Erythroblast (primary cell): ENCODE measurements around the gene CYP2F1.

Source experiments
- GATA1 ChIP-seq: IDR thresholded peaks from 2 replicates; pipeline ENCODE4 v1.6.1; 2011; ENCODE audit warnings: low read depth, mild to moderate bottlenecking, control low read depth, low read length, moderate library complexity
- POLR2A ChIP-seq: IDR thresholded peaks from 2 replicates; pipeline ENCODE4 v1.6.1; 2011; ENCODE audit warnings: mild to moderate bottlenecking, low read length

DNA sequence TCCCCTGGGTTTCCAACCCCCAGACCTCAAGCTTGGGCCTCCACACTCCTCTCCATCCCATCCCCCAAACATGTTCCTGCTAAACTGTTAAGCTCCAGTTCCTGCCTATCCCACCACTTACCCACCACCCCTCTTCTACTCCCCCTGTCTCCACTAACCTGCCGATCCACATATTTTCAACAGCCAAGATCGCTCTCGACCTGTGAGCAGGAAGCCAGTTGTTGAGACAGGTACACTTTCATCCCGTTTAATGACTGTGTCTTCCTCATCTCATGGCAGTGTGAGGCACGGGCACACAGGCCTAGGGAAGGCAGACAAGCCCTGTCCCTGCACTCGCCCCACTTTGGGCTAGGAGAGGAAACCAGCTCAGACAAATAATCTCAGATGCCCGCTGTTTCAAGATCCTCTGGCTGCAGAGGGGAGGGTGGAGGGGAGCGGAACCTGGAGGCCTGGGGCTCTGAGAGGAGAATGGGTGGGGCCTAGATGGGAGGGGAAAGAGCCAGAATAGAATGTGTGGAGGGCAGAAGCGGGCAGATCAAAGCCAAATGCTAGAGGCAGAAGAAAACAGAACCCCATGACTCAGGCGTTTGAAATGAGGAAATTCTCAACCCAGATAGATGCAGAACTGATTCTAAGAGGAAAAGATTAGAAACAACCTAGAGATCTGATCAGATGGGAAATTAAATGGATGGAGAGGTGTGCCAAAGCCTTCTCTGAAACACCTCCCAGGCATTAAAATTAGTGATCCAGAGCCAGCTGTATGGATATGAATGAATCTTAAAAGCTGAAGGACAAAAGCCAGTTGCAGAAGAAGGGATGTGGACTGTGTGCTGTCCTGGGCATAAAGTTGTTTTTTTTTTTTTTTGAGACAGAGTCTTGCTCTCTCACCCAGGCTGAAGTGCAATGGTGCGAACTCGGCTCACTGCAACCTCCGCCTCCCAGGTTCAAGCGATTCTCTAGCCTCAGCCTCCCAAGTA is 61.9 kb downstream of the CYP2F1 start:
- TF ChIP-seq POLR2A (no peak), GATA1 (no peak)
